ENCODE results near the gene TAPBP. TPM values are rescaled to one million over a fixed set of nuclear protein-coding genes. Genes with fewer than 3 reads are reported as not detected.
"Not testable (repeated sequence)": the region's sequence is repeated elsewhere in the genome, so short reads cannot be mapped to it uniquely, and the experiment has no call there.

Gene TAPBP
- total RNA-seq: 108 and 144 TPM in 2 replicates

DNA sequence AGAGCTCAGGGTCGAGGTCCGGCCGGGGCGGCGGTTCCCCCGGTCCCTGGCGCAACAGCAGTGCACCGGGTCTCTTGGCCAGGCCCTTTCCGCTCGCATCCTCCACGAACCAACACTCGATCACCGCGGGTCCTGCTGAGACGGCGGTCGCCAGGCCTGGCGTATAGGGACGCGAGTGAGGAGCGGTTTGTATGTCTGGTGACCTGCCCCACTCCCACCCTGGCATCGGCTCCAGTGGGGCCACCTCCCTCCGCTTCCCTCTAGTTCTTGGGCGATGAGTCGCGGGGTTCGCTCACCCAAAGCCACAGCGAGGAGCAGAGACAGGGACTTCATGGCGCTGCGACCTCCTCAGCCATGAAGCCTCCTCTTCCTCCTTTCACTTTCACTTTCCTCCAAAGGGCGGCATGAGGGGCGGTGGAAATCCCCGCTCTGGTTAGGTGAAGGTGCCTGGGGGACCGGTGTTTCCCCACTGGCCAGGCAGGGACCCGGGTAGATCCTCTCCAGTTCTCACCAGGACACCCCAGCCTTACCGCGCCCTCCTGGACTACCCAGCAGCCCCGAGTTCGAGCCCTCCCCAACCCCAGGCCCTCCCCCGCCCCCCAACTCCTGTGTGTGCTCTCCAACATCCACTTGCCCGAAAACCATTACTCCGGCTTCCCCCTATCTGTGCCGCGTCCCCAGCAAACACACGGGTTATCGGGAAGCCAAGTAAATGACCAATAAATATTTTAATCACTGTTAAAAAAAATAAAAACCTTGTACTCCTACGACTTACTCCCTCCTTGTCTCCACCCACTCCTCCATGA, at the start of gene TAPBP:
TAPBP (minus strand) TSS at position 370 of the 806 bp plus-strand sequence; CDS start at position 333, 37 bp downstream.
- TF ChIP-seq, protein P1, sequence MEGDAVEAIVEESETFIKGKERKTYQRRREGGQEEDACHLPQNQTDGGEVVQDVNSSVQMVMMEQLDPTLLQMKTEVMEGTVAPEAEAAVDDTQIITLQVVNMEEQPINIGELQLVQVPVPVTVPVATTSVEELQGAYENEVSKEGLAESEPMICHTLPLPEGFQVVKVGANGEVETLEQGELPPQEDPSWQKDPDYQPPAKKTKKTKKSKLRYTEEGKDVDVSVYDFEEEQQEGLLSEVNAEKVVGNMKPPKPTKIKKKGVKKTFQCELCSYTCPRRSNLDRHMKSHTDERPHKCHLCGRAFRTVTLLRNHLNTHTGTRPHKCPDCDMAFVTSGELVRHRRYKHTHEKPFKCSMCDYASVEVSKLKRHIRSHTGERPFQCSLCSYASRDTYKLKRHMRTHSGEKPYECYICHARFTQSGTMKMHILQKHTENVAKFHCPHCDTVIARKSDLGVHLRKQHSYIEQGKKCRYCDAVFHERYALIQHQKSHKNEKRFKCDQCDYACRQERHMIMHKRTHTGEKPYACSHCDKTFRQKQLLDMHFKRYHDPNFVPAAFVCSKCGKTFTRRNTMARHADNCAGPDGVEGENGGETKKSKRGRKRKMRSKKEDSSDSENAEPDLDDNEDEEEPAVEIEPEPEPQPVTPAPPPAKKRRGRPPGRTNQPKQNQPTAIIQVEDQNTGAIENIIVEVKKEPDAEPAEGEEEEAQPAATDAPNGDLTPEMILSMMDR (conservative IDR thresholded peaks at IDR 0.05; ENCODE audit: low read depth, low read length): no peak
- peak within 1 kb of the TSS; percentile 74 for H3K4me3 ChIP-seq (ENCODE audit: low read depth, low read length)
- no peak for DNase-seq (ENCODE audit: low read depth)

- not testable (repeated sequence) for DNase-seq (ENCODE audit: low read depth); H3K4me3 ChIP-seq (ENCODE audit: low read depth, low read length)
Observed at GRCh38 chr6:33363486-33363885, 49.6 kb upstream of the TAPBP start.

DNA sequence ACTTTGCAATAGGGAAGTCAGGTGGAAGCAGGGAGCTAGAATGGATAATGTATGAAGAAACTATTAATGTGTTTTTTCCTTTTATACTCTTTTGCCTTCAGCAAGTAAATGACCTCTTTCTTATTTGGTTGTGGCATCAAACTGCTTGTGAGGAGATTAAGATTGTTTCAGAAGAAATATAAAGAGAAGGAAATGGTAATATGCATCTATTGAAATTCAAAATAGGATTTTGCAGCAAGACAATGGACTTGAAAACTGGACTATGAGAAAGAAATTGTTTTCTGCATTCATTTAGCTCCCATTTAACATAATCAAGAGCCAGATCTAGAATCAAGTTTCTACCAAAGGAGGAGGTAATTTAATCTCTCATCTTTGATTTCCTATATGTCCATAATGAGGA, 45.5 kb upstream of the TAPBP start:
- no peak for DNase-seq (ENCODE audit: low read depth)
- TF ChIP-seq, protein P1 (conservative IDR thresholded peaks at IDR 0.05; ENCODE audit: low read depth, low read length): no peak
- no peak overlapping the region for H3K4me3 ChIP-seq (ENCODE audit: low read depth, low read length)

GRCh38 chr6:33357160-33357871, 43.4 kb upstream of the TAPBP start:
- DNase-seq (ENCODE audit: low read depth); H3K4me3 ChIP-seq (ENCODE audit: low read depth, low read length): not testable (repeated sequence)

GRCh38 chr6:33356295-33356694, 42.4 kb upstream of the TAPBP start:
- no peak for DNase-seq (ENCODE audit: low read depth)
- TF ChIP-seq, protein P1 (conservative IDR thresholded peaks at IDR 0.05; ENCODE audit: low read depth, low read length): no peak
- H3K4me3 ChIP-seq (ENCODE audit: low read depth, low read length): no peak overlapping the region

GRCh38 chr6:33355860-33356259, 42.0 kb upstream of the TAPBP start:
- DNase-seq (ENCODE audit: low read depth); H3K4me3 ChIP-seq (ENCODE audit: low read depth, low read length): not testable (repeated sequence)

DNA sequence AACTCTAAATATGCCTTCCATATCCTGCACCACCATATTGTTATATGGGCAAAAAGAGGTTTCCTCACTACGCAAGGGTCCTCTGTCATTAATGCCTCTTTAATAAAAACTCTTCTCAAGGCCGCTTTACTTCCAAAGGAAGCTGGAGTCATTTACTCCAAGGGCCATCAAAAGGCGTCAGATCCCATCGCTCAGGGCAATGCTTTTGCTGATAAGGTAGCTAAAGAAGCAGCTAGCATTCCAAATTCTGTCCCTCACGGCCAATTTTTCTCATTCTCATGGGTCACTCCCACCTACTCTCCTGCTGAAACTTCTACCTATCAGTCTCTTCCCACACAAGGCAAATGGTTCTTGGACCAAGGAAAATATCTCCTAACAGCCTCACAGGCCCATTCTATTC, 33.9 kb upstream of the TAPBP start:
- no peak overlapping the region for H3K4me3 ChIP-seq (ENCODE audit: low read depth, low read length)
- no peak for DNase-seq (ENCODE audit: low read depth)
- TF ChIP-seq, protein P1 (conservative IDR thresholded peaks at IDR 0.05; ENCODE audit: low read depth, low read length): no peak

- H3K4me3 ChIP-seq (ENCODE audit: low read depth, low read length); DNase-seq (ENCODE audit: low read depth): not testable (repeated sequence)
Observed at GRCh38 chr6:33346972-33347371, 33.1 kb upstream of the TAPBP start.

Measured in epithelial cell of proximal tubule (primary cell).